GM18858 (cell line): Measurements from ENCODE around the gene TIGD4.

ENCODE experiments used
- ATAC-seq: cut with Tn5 transposase; IDR thresholded peaks from one replicate; pipeline ENCODE4 v1.9.1; 2021; ENCODE audit not compliant: unreplicated experiment

Gene TIGD4

DNA sequence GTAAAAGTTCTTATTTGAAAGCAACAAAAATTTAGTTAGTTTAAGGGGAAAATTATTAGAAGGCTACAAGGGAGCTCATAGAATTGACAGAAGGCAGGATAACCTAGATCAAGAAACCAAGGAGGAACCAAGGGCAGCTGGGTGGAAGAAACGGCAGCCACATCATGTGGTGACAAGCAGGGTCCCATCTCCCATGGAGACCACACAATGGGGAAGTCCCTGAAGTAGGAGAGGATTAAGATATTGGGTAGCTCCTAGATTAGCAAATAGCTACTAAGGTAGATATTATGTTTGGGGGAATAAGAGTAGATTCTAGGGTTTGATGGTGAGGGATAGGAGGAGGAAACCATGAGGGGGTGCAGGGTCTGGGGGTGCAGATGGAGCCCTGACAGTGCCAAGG is 51.7 kb downstream of the TIGD4 start:
- no peak for ATAC-seq

- no peak for ATAC-seq
Observed at GRCh38 chr4:152724494-152724893, 55.0 kb downstream of the TIGD4 start.

- ATAC-seq: no peak
Observed at GRCh38 chr4:152723236-152723635, 56.3 kb downstream of the TIGD4 start.

- no peak for ATAC-seq
Observed at GRCh38 chr4:152719801-152720556, 59.6 kb downstream of the TIGD4 start.
